COLO668 (cell line): ENCODE data around the gene CD79A.

Source experiments
- DNase-seq: peaks from one replicate; lab custom pipeline; 2025; ENCODE audit not compliant: unreplicated experiment; lab: John Stamatoyannopoulos, UW

CD79A gene

DNA sequence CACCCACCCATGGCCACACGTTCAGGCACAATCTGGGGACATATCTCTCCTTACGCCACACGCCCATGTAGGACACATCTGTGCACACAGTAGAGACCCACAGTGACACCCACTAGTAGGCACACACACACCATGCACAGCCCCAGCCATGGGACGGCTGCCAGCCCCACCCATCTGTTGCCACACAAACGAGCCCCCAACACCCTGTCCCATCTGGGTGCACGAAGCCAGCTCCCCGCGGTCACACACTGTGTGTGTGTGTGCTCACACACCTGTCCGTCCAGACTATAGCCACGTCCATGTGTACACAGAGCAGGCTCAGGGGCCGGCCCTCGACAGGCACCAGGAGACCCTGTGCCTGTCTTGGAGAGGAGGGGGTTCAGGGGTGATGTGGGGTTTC lies 40.6 kb downstream of the CD79A start:
- no peak for DNase-seq

DNA sequence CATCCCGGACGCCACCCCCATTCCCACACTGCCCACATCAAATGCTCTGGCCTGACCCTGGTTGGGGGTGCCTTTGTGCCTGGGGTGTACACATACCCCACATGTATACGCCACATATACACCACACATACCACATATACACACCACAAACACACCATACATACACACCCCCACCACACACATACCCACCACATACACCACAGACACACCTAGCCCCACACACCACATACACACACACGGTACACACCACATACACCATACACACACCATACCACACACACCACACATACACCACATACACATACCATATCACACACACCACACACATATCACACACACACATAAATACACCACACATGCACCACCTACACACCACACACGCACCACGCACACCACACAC lies 41.0 kb downstream of the CD79A start:
- no peak for DNase-seq

DNA sequence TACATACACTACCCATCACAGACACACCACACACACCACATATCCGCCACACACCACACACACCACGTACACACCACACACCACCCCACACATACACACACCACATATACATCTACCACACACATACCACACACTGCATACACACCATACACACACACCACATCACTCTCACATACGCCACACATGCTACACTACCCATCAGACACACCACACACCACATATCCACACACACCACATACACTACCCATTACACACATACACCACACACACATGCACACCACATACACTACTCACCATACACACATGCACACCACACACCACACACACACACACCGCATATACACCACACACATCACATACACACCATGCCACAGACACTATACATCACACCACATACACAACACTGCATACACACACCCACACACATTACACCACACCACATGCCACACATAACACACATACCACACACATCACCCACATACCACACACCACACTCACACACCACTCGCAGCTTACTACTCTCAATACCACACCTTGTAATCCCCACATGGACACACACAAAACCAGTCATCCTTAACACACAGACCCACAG lies 41.7 kb downstream of the CD79A start:
- no peak for DNase-seq

DNA sequence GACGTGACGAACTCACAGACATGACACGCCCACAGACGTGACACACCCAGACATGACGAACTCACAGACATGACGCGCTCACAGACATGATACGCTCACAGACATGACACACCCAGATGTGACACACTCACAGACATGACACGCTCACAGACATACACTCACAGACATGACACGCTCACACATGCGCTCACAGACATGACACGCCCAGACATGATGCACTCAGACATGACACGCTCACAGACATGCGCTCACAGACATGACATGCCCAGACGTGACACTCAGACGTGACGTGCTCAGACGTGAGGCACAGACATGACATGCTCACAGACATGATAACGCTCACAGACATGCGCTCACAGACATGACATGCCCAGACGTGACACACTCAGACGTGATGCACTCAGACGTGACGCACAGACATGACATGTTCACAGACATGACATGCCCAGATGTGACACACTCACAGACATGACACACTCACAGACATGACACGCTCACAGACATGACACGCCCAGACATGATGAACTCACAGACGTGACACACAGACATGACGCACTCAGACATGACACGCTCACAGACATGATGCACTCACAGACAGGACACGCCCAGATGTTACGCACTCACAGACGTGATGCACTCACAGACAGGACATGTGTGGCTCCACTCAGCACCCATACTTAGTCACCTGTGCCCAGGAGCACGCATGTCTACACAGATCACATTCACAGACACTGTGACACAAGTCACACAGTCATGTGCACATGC lies 43.1 kb downstream of the CD79A start:
- DNase-seq: no peak

DNA sequence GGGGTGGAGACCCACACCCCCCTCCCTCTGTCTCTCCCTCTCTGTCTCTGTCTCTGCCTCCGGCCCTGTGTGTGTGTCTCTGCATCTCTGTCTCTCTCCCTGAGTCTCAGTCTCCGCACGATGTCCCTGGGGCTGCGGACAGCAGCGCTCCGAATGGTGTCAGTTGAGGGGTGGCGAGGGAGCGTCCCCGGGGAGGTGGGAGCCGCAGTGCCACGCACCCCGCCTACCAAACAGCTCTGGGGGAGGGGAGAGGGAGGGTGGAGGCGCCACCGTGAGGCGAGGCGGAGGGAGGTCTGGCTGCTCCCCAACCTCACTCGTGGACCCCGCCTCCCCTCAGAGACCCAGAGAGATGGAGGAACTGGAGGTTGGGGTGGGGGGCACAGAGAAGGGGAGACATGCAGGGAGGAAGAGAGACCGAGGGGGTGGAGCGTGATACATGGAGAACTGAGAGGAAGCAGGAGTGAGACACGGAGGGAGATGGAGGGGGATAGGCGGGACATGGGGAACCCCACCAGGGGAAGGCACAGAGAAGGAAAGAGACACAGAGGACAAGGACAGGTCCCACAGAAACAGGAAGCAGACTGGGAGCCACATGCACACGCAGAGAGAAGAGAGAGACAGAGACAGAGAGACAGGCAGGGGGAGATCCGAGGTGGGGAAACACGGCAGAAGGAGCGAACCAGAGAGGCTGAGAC lies 44.0 kb downstream of the CD79A start:
- DNase-seq: no peak

DNA sequence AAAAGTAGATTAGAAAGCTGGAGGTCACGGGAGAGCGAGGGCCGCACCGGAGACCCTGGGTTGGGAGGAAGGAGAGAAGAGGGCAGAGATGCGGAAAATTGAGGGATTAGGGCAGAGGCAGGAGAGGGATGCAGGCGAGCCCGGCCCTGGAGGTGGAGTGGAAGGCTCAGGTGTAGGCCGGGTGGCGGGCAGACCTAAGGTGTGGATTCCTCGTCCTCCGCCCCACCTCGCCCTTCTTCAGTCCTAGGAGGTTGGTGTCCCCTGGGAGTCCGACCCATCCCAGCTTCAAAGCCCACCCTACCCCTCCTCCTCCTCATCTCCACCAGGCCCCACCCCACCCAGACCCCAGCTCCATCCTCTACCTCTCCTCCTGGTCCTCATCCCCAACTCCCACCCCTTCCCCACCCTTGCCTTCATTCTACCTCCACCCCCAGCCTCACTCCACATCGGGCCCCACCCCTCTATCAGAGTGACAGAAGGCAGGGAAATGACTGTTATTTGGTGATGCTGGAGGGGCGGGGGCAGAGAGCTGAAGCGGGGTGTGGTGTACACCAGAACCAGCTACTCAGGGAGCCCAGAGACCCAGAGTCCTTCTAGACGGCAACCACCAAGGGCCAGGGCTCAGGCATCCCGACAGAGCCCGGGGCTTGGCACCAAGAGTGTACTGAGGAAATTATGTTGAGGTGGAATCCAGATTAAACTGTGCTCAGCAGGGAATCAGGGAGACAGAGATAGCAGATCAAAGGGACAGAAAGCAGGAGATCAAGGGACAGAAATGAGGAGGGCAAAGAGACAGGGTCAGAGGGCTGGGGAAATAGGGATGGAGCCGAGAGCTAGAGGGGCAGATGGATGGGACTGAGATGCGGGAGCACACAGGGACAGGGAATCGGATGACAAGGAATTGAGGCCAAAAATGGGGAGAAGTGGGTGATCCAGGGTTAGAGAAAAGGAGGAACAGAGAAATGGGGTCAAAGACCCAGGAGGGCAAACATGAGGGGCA lies 44.8 kb downstream of the CD79A start:
- DNase-seq: no peak

DNA sequence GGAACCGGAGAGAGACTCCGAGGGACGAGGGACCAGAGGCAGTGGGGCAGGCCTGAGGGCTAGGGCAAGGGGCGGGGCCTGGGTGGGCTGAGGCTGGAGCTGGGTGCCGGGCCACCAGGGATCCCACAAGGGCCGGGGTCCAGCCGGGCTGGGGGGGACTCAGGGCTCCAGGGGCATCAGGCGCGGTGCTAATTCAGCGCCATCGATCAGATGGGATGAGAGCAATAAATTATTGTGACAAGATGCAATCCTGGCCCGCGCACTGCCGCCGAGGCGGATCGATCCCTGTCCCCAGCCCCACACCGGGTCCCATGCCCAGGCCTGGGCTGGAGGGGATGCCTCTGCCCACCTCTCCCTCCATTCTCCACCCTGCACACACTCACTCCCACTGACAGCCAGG lies 45.5 kb downstream of the CD79A start:
- DNase-seq: no peak

DNA sequence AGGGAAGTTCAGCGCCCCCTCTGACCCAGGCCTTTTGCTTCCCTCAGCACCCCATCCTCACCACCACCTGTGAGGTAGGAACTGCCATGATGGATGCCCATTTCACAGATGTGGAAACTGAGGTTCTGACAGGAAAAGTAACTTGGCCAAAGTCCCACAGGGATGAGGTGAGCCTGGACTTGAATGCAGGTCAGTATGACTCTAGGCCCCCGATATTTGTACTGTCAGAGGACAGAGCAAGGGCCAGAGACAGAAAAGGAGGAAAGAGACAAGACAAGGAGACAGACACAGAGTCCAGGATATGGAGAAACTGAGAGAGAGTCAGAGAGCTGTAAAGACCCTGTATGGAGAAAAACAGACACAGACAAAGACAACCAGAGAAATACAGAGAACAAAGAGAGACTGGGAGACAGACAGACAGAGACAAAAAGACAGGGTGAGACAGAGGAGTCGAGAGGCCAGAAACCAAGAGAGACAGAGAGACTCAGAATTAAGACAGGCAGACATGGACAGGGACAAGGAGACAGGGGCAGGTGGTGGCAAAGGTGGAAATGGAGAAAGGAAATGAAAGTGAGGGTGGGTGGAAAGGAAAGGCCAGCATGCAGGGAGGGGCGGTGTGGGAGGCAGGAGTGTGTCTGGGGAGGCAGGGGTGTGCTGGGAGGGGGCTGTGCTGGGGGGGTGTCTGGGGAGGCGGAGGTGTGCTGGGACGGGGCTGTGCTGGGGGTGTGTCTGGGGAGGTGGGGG lies 46.1 kb downstream of the CD79A start:
- no peak for DNase-seq

DNA sequence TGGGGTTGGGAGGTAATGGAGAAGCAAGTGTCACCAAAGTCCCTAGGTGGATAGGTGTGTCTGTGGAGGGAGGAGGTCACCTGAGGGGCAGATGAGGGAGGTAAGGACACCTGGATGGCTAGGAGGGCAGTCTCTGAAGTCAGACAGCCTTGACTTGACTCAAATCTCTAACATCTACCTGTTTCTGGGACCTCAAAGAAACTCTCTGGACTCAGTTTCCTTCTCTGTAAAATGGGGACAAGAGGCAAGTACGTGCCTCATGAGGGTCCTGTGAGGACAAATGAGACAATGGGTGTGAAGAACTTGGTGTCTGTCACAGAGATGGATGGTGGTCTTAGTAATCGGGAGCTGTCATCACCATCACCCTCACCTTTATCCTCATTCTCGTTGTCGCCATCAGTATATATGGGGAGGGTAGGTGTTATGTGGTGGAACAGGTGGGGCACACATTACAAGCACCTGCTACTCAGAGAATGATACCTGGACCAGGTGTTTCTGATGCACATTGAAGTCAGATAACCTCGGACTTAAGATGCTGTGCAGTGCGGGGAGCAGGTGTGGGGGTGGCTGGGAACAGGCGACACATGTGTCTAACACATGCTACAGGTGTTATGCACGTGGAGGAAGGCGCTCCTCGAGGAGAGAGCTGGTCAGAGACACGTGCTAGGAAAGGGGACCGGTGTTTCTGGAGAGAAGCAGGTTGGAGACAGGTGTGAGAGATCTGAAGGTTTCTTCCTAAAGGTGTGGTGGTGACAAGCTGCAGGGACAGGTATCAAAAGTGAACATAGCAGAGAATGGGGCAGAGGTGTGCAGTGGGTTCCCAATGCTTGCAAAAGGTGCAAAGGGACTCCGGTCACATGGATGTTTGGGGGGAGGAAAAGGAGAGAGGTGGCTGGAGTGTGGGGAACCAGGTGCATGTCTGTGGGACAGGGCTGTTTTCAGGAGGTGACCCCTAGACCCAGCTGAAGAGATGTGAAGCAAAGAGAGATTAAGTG lies 47.4 kb downstream of the CD79A start:
- peak; percentile 30 for DNase-seq

DNA sequence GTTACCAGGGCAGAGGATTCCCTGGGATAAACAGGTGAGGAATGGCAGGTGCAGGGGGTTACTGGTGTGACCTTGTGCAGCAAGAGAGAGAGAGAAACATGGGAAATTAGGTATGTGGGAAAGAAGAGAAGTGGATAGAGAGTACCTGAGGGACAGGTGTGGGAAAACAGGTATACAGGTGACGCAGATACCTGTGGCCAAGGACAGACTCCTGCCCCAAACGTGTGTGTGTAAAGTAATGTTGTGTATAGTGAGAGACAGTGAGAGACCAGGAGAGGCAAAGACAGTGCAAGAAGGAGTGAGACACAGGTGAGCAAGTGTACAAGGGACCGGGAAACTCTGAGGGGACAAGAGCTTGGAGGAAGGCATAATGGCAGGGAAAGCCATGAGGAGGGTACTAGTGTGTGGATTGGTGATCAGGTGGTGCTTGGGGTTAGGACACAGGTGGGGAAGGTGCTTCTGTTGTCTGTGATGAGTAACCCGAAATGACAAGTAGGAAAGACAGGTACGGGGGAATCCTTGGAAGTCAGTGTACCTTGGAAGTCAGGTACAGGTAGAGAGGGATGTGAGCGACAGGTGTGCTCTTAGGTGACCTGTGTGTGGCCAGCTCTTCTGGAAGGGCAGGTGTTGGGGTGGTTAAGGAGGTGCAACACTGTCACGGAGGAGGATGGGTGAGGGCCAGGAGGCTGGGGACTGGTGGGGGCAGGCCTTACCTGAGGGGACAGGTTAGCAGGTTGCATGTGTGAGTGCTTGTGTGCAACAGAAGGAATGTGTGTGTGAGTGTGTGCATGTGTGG lies 48.3 kb downstream of the CD79A start:
- peak; percentile 11 for DNase-seq

DNA sequence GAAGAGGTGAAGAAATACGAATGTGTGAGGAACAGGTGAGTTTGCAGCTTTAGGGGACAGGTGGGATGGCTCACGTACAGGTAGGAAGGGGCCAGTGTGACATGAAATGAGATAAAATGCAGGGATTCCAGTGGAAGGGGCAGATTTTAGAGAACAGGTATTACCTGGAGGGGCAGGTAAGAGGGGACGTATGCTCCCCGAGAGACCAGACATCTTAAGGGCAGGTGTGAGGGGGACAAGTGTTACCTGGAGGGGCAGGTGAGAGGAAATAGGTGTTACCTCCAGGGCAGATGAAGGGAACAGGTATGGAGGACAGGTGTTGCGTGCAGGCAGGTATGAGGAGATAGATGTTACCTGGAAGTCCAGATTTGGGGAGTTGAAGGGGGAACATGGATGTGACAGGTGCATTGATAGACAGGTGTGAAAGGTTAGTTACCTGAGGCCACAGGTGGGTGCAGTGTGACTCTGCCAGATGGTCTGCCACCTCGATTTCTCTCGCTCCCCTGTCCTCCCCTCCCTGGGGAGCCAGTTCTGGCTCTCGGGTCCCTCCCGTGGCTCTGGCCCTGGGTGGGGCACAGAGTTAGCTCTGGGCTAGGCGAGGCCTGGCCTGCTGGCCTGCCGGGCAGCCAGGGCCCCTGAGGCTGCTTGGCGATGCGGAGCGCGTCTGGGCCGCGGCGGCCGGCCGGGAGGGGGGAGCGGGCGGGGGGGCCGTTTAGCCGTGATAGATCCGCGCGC lies 49.1 kb downstream of the CD79A start:
- peak; percentile 8 for DNase-seq

DNA sequence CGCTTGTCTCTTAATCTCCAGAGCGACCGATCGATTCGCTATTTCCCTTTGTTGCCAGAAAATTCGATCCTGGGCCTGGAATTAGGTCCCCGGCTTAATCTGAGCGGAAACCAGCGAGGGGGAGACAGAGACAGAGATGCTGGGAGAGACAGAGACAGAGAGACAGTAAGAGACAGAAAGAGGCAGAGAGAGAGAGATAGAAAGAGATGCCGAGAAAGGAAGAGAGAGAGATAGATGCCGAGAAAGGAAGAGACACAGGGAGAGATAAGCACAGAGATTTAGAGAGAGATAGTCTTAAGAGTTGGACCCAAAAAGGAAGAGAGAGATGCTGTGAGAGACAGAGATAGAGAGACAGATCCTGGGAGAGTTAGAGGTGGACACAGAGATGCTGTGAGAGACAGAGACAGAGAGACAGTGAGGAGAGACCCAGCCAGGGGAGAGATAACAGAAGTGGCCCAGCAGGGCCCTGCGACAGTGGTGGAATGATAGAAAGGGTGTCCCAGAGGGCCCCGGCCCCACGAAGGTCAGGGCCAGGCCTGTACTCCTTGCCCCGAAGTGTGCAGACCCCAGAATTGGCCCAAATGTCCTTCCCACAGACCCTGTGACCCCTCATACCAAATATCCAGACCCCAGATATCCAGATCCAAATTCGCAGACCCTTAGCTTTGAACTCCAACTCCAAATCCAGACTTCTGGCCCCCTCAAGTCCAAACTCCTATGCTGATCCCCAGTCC lies 49.9 kb downstream of the CD79A start:
- DNase-seq: no peak

DNA sequence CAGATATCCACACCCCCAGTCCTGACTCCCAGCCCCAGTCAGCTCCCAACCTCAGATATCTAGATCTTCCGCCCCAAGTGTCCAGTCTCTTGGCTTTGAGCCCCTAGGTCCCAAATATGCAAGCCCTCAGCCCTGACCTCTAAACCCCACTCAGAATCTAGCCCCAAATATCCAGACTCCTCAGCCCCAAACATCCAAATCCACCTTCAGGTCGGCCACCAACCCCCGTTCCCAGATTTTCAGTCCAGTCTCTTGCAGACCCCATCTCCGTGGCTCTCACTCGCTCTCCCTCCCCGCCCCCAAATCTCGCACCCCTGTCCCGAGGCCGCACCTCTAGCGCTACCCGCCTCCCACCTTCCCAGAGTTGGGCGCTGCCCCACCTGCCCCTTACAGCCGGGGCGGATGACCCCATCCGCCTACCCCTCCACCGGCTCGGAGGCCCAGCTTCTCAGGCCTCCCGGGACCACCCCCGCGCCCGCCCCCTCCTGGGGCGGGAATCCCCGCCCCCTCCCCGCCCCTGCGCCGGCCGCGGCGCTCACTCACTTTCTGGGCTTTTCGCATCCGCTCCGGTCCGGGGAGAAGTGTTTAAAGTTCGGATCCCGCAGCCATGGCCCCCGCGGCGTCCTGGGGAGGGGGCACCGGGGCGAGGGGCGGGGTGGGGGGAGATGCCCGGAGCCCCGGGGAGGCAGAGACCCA lies 50.6 kb downstream of the CD79A start:
- no peak for DNase-seq

DNA sequence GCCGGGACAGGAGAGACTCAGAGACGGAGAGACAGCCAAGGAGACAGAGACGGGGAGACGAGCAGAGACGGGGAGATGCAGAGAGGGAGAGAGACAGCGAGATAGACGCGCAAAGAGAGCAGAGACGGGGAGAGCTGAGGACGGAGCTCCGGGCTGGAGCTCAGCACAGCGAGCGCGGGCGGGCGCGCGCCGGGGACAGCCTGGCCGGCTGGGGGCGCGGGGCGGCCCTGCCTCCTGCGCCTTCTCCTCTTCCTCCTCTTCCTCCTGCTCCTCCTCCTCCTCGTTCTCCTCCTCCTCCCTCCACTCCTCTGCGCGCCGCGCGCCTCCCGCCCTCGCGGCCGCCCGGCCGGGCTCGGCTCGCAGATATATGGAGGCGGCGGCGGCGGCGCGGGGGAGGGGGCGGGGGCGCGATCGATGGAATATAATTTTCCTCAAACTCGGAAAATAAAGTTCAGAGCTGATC lies 51.2 kb downstream of the CD79A start, which contains the start of gene ERFL:
Gene ERFL, minus strand, starts transcription at position 229 of the 463 bp plus-strand sequence. CDS start 15,530 bp downstream, outside the sequence.
- peak; percentile 41 for DNase-seq

DNA sequence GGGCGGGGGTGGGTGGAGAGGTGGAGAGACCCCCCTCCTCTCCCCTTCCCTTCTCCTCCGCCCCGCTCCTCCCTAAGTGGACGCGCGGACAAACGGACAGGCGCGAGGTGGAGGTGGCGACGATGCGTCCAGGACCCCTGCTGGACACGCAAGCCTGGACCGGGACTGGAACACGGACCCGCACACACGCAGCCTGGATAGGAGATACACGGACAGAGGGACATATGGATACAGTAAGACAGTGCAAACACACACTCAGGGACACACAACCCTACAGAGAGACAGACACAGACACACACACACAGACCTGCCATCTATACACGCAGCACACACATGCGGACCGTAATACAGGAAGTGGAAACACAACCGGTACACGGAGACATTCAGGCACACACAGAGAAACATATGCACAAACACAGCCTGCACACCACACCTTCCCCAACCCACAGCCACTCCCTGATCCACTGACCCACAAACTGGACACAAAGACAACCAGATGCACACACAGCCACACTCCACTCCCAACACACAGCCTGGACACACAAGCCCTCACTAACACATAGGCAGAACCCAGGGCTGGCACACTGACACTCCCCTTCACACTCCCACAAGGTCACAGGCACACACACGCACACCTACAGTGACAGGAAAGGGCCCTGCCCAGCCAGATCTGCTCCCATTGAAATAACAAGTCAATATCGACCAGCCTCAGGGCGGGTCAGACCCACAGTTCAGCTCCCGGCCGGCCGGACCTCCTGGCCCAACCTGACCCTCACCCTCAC lies 51.9 kb downstream of the CD79A start:
- DNase-seq: no peak
